ENCODE data around the gene ACTG2.
"Not testable (repeated sequence)": the region's sequence is repeated elsewhere in the genome, so short reads cannot be mapped to it uniquely, and the experiment has no call there.

The ACTG2 gene

DNA sequence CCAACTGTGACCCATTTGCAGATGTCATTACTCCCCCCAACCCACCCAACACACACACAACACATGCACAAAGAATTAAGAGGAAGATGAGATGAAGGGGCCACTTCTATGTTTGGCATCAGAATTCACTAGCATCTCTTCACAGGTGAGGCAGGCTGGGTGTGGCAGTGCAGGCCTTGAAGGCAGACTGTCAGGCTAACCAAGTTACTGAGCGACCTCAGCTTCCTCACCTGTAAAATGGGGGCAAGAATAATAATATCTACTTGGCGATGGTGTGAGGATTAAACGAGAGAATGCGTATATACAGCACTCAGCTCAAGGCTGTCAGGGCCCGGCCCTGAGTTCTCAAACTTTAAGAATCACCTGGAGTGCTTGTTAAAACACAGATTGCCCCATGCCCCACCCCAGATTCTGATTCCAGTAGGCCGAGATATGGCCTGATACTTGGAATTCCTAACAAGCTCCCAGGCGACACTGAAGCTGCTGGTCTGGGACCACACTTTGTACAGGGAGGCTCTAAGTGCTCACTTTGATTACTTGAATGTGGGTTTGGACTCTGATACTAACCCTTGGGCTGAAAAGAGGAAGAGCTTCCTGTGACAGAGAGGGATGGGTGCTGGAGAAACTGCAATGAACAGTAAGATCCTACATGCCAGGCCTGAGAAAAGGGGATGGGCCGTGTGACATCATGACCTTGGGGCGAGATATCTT, 1.1 kb downstream of the ACTG2 start:
- DNase-seq (ENCODE audit: low read depth) = no peak

GRCh38 chr2:73894475-73894850, 1.7 kb downstream of the ACTG2 start:
- no peak for DNase-seq (ENCODE audit: low read depth)

DNA sequence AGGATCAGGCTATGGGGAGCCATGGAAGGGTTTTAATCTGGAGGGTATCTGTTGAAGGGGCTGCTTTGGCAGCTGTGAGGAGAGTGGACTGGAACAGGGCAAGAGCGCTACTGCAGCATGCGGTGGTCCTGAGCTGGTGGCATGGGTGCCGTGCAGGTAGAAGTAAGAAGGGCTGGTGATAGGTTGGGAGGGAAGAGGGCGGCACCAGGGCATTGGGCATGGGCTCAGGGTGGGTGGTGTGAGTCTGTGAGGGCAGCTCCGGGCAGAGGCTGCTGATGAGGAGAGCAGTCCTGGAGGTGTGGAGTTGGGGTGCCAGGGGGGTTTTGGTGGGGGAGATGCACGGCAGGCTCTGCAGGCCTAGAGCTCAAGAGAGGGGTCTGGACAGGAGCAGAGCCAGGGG, 2.1 kb downstream of the ACTG2 start:
- no peak for DNase-seq (ENCODE audit: low read depth)

- DNase-seq (ENCODE audit: low read depth) = no peak
Observed at GRCh38 chr2:73895473-73895872, 2.7 kb downstream of the ACTG2 start.

GRCh38 chr2:73896362-73897239, 3.8 kb downstream of the ACTG2 start:
- DNase-seq (ENCODE audit: low read depth) = peak; percentile 68

DNA sequence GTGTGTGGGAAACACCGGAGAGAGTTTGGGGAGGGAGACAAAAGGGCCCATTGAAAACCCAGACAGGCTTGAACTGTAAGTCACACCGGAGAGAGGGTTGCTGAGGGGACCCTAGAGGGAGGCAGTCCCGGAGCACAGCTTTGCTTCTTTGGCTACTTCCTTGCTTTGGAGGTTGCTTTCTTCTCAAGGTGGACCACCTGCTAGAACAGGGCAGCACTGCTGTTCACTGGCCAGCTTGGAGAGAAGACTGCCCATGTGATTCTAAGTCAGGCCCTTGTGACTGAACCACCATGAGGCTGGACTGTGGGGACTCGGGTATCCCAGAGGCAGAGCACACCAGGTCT, 4.4 kb downstream of the ACTG2 start:
- DNase-seq (ENCODE audit: low read depth) = no peak

GRCh38 chr2:73897934-73898333, 5.1 kb downstream of the ACTG2 start:
- no peak for DNase-seq (ENCODE audit: low read depth)

DNA sequence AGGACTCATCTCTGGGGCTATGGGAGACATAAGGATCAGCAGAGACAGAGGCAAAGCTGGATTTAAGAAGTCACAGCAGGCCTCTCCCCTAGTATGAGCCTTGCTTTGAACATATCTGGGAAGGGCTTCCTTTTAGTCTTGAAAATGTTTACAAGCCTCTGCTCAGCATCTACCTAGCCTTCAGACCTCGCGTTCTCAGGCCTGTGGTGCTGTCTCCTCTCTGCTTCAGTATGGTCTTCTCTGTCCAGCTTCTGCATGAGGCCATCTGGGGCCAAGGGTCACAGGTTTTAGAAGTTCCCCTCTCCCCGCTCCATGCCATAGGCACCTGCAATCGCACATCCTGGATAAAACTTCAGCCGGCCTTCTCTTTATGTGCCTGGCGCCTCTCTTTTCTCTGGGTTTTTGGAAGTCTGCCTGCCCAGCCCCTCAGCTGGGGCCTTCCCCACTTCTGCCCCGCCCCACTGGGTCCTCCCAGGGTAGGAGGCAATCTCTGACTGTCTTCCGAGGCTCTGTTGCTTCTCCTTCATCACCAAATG, 7.1 kb downstream of the ACTG2 start:
- DNase-seq (ENCODE audit: low read depth) = no peak

- DNase-seq (ENCODE audit: low read depth) = no peak
Observed at GRCh38 chr2:73901143-73901542, 8.3 kb downstream of the ACTG2 start.

DNA sequence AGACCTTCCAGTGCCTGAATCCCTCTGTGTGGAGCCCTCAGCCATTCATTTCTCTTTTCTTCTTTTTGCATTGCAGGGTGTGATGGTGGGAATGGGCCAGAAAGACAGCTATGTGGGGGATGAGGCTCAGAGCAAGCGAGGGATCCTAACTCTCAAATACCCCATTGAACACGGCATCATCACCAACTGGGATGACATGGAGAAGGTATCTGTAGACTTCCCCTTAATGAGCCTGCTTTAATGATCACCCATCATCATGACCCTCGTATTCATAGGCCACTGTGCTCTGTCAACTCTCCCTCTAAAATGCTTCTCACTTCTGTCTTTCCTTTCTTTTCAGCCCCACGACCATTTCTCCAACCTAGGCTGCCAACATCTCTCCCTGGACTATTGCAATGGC, 9.5 kb downstream of the ACTG2 start:
- no peak for DNase-seq (ENCODE audit: low read depth)

DNA sequence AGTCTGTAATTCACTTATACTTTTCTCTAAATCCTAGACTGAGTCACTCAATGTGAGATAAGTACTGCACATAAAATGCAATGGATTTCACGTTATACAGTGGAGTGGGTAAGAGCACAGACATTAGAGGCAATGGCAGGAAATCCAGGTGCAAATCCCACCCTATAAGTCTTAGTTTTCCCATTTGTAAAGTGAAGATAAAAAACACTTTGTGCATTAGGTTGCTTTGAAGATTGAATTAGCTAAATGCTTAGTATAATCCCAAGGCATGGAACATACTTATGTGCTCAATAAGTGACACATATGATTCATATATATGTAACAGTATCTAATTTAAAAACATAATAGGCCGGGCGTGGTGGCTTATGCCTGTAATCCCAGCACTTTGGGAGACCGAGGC, 10.5 kb downstream of the ACTG2 start:
- DNase-seq (ENCODE audit: low read depth) = no peak

- not testable (repeated sequence) for DNase-seq (ENCODE audit: low read depth)
Observed at GRCh38 chr2:73903949-73904613, 11.3 kb downstream of the ACTG2 start.

DNA sequence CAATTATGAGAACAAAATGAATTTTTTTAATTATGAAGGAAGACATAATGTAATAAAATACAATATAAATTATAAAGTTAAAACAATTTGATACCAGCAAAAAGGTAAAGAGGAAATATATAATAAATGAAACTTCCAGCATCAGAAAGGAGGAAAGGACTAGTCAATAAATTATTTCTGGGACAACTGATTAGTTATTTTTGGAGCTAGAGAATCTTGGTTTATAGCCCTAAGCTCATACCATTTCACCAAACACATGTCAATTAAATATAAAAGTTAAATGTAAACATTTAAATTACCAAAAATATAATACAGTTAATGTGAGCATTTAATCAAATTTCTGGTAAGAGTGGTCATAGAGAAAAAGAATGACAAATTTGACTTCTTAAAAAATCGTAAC, 12.1 kb downstream of the ACTG2 start:
- DNase-seq (ENCODE audit: low read depth) = no peak

GRCh38 chr2:73906847-73907505, 14.2 kb downstream of the ACTG2 start:
- DNase-seq (ENCODE audit: low read depth) = no peak

- no peak for DNase-seq (ENCODE audit: low read depth)
Observed at GRCh38 chr2:73907840-73908452, 15.1 kb downstream of the ACTG2 start.

GRCh38 chr2:73908689-73909652, 16.2 kb downstream of the ACTG2 start:
- no peak for DNase-seq (ENCODE audit: low read depth)

DNA sequence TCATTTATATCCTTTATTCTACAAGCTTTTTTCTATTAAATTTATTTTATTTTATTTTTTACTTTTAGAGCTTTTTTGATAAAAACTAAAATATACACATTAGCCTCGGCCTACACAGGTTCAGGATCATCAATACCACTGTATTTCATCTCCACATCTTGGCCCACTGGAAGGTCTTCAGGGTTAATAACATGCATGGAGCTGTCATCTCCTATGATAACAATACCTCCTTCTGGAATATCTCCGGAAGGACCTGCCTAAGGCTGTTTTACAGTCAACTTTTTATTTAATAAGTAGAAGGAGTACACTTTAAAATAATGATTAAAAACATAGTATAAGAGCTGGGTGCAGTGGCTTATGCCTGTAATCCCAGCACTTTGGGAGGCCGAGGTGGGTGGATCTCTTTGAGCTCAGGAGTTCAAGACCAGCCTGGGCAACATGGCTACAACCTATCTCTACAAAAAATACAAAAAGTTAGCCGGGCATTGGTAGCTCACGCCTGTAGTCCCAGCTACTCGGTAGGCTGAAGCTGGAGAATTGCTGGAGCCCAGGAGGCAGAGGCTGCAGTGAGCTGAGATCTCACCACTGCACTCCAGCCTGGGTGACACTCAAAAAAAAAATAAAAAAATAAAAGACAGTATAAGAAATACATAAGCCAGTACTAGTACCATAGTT, 18.2 kb downstream of the ACTG2 start:
- DNase-seq (ENCODE audit: low read depth) = no peak

DNA sequence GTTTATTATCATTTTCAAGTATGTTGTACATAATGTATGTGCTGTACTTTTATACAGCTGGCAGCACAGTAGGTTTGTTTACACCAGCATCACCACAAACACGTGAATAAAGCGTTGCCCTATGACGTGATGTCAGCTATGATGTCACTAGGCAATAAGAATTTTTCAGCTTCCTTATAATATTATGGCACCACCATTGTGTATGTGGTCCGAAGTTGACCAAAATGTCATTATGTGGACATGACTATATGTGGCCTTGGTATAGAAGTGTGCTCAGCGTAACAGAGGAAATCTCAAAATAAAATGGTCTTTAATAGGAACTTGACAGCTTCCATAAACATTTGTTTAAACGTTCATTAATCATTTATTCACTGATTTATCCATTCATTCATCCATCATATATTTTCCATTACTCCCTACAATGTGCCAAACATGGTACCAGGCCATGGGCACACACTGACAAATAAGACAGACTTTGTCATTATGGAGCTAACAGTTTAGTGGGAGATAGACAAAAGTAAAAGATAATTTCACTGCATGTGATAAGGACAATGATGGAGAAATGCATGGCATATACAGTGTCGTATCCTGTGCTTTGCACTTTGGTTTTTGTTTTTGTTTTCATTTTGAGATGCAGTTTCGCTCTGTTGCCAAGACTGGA, 18.9 kb downstream of the ACTG2 start:
- no peak for DNase-seq (ENCODE audit: low read depth)

- DNase-seq (ENCODE audit: low read depth) = no peak
Observed at GRCh38 chr2:73913414-73914054, 20.7 kb downstream of the ACTG2 start.
